Measurements from ENCODE around the gene KCNAB1. TPM values are rescaled to one million over a fixed set of nuclear protein-coding genes. Genes with fewer than 3 reads are reported as not detected.

The KCNAB1 gene
- total RNA-seq, 1 donor from 2014 or later: 3.2 TPM

- DNase-seq (no peak), ATAC-seq (no peak)
- Histone ChIP-seq H3K27ac (no peak overlapping the region), H3K9me3 (no peaks in the 10 kb centered on the region), H3K4me1 (peaks cover 3% of the 10 kb centered on the region), H3K36me3 (no peaks in the 10 kb centered on the region), H3K27me3 (no peaks in the 10 kb centered on the region), H3K4me3 (no peak overlapping the region)
- intact Hi-C loops (cut with DNase I): no loop called here
- no peak for TF ChIP-seq CTCF (IDR thresholded peaks at IDR 0.05)
These were observed 462.3 kb downstream of the KCNAB1 start for GRCh38 chr3:156582532-156583183.

- DNase-seq: no peak
- Histone ChIP-seq H3K9me3 (no peaks in the 10 kb centered on the region), H3K36me3 (no peaks in the 10 kb centered on the region), H3K27ac (no peak overlapping the region), H3K27me3 (no peaks in the 10 kb centered on the region), H3K4me1 (peaks cover 5% of the 10 kb centered on the region), H3K4me3 (no peak overlapping the region)
- intact Hi-C loops (cut with DNase I): no loop called here
- no peak for TF ChIP-seq CTCF (IDR thresholded peaks at IDR 0.05)
- ATAC-seq: no peak
These were observed 463.1 kb downstream of the KCNAB1 start for GRCh38 chr3:156583469-156583868.

GRCh38 chr3:156586905-156587759 is 466.8 kb downstream of the KCNAB1 start:
- TF ChIP-seq CTCF (IDR thresholded peaks at IDR 0.05): no peak
- Histone ChIP-seq H3K27ac (peak overlapping the region; percentile 25), H3K9me3 (no peaks in the 10 kb centered on the region), H3K27me3 (no peaks in the 10 kb centered on the region), H3K36me3 (no peaks in the 10 kb centered on the region), H3K4me1 (peaks cover 5% of the 10 kb centered on the region), H3K4me3 (no peak overlapping the region)
- intact Hi-C loops (cut with DNase I): no loop called here
- DNase-seq (no peak), ATAC-seq (peak; percentile 69)

- DNase-seq (no peak), ATAC-seq (no peak)
- Histone ChIP-seq H3K4me1 (peaks cover 5% of the 10 kb centered on the region), H3K27me3 (no peaks in the 10 kb centered on the region), H3K9me3 (no peaks in the 10 kb centered on the region), H3K36me3 (no peaks in the 10 kb centered on the region), H3K4me3 (no peak overlapping the region), H3K27ac (no peak overlapping the region)
- no peak for TF ChIP-seq CTCF (IDR thresholded peaks at IDR 0.05)
- intact Hi-C loops (cut with DNase I): no loop called here
These were observed 467.3 kb downstream of the KCNAB1 start for GRCh38 chr3:156587760-156588069.

Other genes with a start within 250 kb of the KCNAB1 start
- 41.2 TPM for gene GMPS, start 249.9 kb upstream of the KCNAB1 start, total RNA-seq